ENCODE measurements around the gene UBE2O. TPM values are rescaled to one million over a fixed set of nuclear protein-coding genes. Genes with fewer than 3 reads are reported as not detected.
A peak's percentile ranks its signal among the peaks of the same experiment; 100 is the strongest.

UBE2O gene
- total RNA-seq, 1 experiment from 2014 or later = 52.6 TPM

DNA sequence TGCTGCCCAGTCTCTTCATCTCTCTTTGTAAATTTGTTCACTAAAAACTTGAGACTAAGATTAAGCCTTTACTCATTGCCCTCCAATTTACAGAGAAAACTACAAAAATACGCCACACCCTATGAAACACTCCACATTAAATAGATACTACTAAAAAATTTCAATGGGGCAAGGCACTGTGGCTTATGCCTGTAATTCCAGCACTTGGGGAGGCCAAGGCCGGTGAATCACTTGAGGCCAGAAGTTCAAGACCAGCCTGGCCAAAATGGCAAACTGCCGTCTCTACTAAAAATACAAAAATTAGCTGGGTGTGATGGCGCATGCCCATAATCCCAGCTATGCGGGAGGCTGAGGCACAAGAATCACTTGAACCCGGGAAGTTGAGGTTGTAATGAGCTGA, 3.8 kb downstream of the UBE2O start:
- no peaks in the 10 kb centered on the region for H4K20me1 ChIP-seq (ENCODE audit: control insufficient read depth, insufficient read depth, insufficient read length)
- H3K23me2 ChIP-seq (ENCODE audit: insufficient read length, low read depth, low read length, poor library complexity, severe bottlenecking) = peaks cover 7% of the 10 kb centered on the region
- no peak overlapping the region for H3K14ac ChIP-seq (ENCODE audit: insufficient read depth, low read length)
- no peak overlapping the region for H2AFZ ChIP-seq (ENCODE audit: low read length)
- no peak overlapping the region for H2BK5ac ChIP-seq (ENCODE audit: insufficient read length, low read length)
- H3K18ac ChIP-seq (ENCODE audit: insufficient read length, low read depth, low read length) = no peak overlapping the region
- H4K8ac ChIP-seq (replicated peaks; ENCODE audit: insufficient read length, low read depth, low read length) = no peak overlapping the region
- no peak overlapping the region for H2AK5ac ChIP-seq (ENCODE audit: insufficient read length, low read length)
- H3K23ac ChIP-seq (ENCODE audit: insufficient read length, low read depth, low read length) = no peak overlapping the region
- H3K79me2 ChIP-seq (ENCODE audit: insufficient read depth, low read length) = peaks cover 48% of the 10 kb centered on the region; the same call in 1 of the 2 replicates
- TF ChIP-seq, protein P1, sequence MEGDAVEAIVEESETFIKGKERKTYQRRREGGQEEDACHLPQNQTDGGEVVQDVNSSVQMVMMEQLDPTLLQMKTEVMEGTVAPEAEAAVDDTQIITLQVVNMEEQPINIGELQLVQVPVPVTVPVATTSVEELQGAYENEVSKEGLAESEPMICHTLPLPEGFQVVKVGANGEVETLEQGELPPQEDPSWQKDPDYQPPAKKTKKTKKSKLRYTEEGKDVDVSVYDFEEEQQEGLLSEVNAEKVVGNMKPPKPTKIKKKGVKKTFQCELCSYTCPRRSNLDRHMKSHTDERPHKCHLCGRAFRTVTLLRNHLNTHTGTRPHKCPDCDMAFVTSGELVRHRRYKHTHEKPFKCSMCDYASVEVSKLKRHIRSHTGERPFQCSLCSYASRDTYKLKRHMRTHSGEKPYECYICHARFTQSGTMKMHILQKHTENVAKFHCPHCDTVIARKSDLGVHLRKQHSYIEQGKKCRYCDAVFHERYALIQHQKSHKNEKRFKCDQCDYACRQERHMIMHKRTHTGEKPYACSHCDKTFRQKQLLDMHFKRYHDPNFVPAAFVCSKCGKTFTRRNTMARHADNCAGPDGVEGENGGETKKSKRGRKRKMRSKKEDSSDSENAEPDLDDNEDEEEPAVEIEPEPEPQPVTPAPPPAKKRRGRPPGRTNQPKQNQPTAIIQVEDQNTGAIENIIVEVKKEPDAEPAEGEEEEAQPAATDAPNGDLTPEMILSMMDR (conservative IDR thresholded peaks at IDR 0.05) = no peak
- no peak overlapping the region for H2BK12ac ChIP-seq (ENCODE audit: insufficient read length, low read depth, low read length)
- H2BK120ac ChIP-seq (ENCODE audit: low read depth, low read length, poor library complexity, severe bottlenecking) = no peak overlapping the region
- Mint-ChIP-seq H3K4me3 (no peak overlapping the region), H3K36me3 (ENCODE audit: insufficient read depth in 1 of 3, low read depth in 3 of 3) (no peaks in the 10 kb centered on the region), H3K27me3 (ENCODE audit: low read depth) (no peaks in the 10 kb centered on the region), H3K9me3 (no peaks in the 10 kb centered on the region; a peak in 1 of 5 replicates), H3K4me1 (peaks cover 74 to 76% of the 10 kb centered on the region in 2 experiments), H3K27ac (peak overlapping the region in 2 of 3 experiments; percentile 32 to 86; a peak in 4 of 7 replicates)
- no peak overlapping the region for H4K5ac ChIP-seq (ENCODE audit: insufficient read length, low read depth, low read length)
- H2BK15ac ChIP-seq (ENCODE audit: low read depth, low read length) = no peak overlapping the region
- H3K9me3 ChIP-seq (ENCODE audit: control insufficient read depth, low read depth, low read length) = no peaks in the 10 kb centered on the region
- no peak overlapping the region for H3K4me2 ChIP-seq (ENCODE audit: insufficient read depth, insufficient read length, low read length)
- no peak overlapping the region for H4K91ac ChIP-seq (ENCODE audit: insufficient read length, low read depth, low read length)
- no peaks in the 10 kb centered on the region for H3K27me3 ChIP-seq (ENCODE audit: insufficient read depth, low read length)
- peaks cover 38% of the 10 kb centered on the region for H3K4me1 ChIP-seq (ENCODE audit: insufficient read depth, low read length)
- no peak for DNase-seq
- H3K9ac ChIP-seq (ENCODE audit: extremely low read depth, insufficient read length, low read length) = no peak overlapping the region
- H3K79me1 ChIP-seq (ENCODE audit: insufficient read depth, low read depth, low read length, poor library complexity, severe bottlenecking) = no peaks in the 10 kb centered on the region
- H3K56ac ChIP-seq (ENCODE audit: insufficient read length, low read depth, low read length) = no peak overlapping the region
- no peak overlapping the region for H3T11ph ChIP-seq (ENCODE audit: low read length)
- no CpG with 5 or more reads among the region's 6 CpGs for WGBS (ENCODE audit: extremely low coverage, insufficient read length, low lambda C conversion rate)
- no peak overlapping the region for H2BK20ac ChIP-seq (ENCODE audit: low read depth, low read length, poor library complexity, severe bottlenecking)
- H3K4ac ChIP-seq (ENCODE audit: low read depth, low read length) = no peak overlapping the region
- H3K27ac ChIP-seq (ENCODE audit: insufficient read length, low read depth, low read length) = no peak overlapping the region
